GM15510 (cell line): ENCODE data around the gene PPM1H.

Experiments
- POLR2A ChIP-seq: IDR thresholded peaks from 3 replicates; pipeline ENCODE4 v1.6.1; 2011; ENCODE audit warnings: borderline replicate concordance; ENCODE audit not compliant: insufficient read length; ENCODE audit errors: extremely low read depth

The PPM1H gene

GRCh38 chr12:62676521-62677307 lies 258.2 kb downstream of the PPM1H start:
- TF ChIP-seq POLR2A: no peak

- TF ChIP-seq POLR2A: no peak
Measured at GRCh38 chr12:62673028-62673815, 261.7 kb downstream of the PPM1H start.

GRCh38 chr12:62670986-62671720 lies 263.8 kb downstream of the PPM1H start:
- TF ChIP-seq POLR2A: no peak

- TF ChIP-seq POLR2A: no peak
Measured at GRCh38 chr12:62668782-62669181, 266.2 kb downstream of the PPM1H start.

GRCh38 chr12:62660756-62661155 lies 274.2 kb downstream of the PPM1H start:
- TF ChIP-seq POLR2A: no peak

- TF ChIP-seq POLR2A: no peak
Measured at GRCh38 chr12:62659453-62660295, 275.3 kb downstream of the PPM1H start.

- no peak for TF ChIP-seq POLR2A
Measured at GRCh38 chr12:62658910-62659309, 276.0 kb downstream of the PPM1H start.

GRCh38 chr12:62657363-62657632 lies 277.7 kb downstream of the PPM1H start:
- no peak for TF ChIP-seq POLR2A

- no peak for TF ChIP-seq POLR2A
Measured at GRCh38 chr12:62656591-62657362, 278.2 kb downstream of the PPM1H start.

GRCh38 chr12:62655666-62656151 lies 279.2 kb downstream of the PPM1H start:
- no peak for TF ChIP-seq POLR2A

- no peak for TF ChIP-seq POLR2A
Measured at GRCh38 chr12:62654326-62655241, 280.4 kb downstream of the PPM1H start.

- no peak for TF ChIP-seq POLR2A
Measured at GRCh38 chr12:62653740-62654139, 281.2 kb downstream of the PPM1H start.

GRCh38 chr12:62653304-62653703 lies 281.6 kb downstream of the PPM1H start:
- no peak for TF ChIP-seq POLR2A
